SH-SY5Y (cell line): ENCODE data around the gene BTN2A1.

Experiments
- GATA2 ChIP-seq: IDR thresholded peaks from 2 replicates; pipeline ENCODE4 v1.6.1; 2011; ENCODE audit warnings: mild to moderate bottlenecking, low read depth, low read length
- GATA3 ChIP-seq: IDR thresholded peaks from 2 replicates; pipeline ENCODE4 v1.6.1; 2011; ENCODE audit warnings: low read depth, mild to moderate bottlenecking, low read length, moderate library complexity

- no peak for TF ChIP-seq GATA3
- no peak for TF ChIP-seq GATA2
These were observed 39.9 kb downstream of the BTN2A1 start for GRCh38 chr6:26497610-26498009.
